Renal cortical epithelial cell (primary cell): Measurements from ENCODE around the gene NTSR2. TPM values are rescaled to one million over a fixed set of nuclear protein-coding genes. Genes with fewer than 3 reads are reported as not detected.

Experiments used
- DNase-seq: peaks from one replicate; pipeline ENCODE4 v3.0.0-alpha.2; 2011; ENCODE audit warnings: low read depth
- total RNA-seq: library from RNA; depleted of rRNA; stranded (reverse); fragments of >200 nt; gene quantifications from 2 replicates; pipeline ENCODE4 v1.2.3, GENCODE V29; 2014

The NTSR2 gene
- total RNA-seq, 1 donor from 2014 or later: not detected

DNA sequence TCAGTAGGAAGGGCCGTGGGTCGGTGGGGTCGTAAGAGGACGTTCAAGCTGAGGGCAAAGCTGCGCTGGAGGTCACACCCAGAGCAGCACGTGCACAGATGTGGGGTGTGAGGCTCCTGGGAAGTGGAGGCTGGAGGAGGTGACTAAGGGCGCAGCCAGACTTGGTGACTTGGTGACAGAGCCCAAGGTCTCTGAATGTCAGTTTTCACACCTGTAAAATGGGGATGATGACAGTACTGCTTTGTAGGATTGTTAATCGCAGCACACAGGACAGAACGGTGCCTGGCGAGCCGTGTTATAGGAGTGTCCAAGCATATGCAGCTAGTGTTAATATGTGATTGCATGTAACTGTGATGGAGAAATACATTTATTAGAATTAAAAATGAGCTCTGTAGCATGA lies 40.8 kb downstream of the NTSR2 start:
- DNase-seq: no peak

DNA sequence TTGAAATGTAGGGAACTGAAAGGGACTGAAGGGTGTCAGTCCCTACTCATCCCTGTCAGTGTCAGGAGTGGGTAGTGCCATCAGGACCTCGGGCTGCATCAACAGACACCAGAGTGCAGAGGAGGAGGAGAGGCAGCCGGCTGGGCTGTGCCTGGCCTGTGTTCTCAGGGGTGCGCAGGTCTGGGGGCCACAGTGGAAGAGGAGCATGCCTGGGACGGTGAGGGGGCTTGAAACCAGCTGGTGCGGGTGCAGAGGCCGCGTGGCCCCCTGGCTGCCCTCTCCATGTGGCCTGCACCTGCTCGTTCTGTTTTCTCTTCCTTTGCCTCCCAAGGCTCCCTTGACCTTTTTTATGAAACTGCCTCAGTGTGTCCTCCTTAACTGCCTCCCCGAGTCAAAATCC lies 41.3 kb downstream of the NTSR2 start:
- no peak for DNase-seq

DNA sequence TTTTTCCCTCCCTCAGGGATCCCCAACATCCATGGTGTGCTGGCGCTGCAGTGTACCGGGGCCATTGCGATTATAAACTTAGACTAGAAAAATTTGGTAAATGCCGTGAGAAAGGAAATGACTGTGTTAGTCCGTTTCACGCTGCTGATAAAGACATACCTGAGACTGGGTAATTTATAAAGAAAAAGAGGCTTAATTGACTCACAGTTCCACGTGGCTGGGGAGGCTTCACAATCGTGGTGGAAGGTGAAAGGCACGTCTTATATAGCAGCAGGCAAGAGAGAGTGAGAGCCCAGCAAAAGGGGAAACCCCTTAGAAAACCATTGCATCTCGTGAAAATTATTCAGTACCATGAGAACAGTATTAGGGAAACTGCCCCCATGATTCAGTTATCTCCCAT lies 44.3 kb downstream of the NTSR2 start:
- DNase-seq: no peak

DNA sequence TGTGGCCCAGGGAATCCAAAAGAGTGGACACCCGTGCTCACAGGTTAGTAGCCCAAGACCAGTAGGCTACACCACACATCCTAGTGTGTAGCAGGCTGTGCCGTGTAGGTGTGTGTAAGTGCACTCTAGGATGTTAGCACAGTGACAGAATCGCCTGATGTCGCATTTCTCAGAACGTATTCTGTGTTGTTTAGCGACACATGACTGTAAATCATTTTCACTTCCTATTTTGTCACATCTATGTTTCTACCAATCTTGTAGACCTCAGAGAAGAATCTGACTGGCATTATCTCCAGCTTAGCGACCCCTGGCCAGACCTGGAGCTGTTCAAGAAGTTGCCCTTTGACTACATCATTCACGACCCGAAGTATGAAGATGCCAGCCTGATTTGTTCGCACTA lies 45.1 kb downstream of the NTSR2 start:
- no peak for DNase-seq

DNA sequence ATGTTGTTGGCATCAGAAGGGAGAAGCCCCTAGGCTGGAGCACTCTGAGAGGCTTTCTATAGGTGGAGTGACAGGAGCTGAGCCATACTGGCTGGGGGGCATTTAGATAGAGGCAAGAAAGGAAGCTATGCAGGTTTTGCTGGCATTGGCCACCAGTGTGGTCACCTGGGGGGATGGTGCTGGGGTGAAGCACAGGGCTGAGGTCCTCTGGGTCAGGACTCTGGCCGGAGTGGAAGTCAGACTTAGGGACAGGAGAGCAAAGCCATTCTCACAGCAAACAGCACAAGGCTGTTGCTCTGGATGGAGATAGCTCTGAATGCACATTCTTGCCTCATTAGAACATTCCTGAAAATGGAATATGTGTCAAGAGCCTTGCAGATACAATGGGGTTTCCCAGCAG lies 47.4 kb downstream of the NTSR2 start:
- DNase-seq: no peak

DNA sequence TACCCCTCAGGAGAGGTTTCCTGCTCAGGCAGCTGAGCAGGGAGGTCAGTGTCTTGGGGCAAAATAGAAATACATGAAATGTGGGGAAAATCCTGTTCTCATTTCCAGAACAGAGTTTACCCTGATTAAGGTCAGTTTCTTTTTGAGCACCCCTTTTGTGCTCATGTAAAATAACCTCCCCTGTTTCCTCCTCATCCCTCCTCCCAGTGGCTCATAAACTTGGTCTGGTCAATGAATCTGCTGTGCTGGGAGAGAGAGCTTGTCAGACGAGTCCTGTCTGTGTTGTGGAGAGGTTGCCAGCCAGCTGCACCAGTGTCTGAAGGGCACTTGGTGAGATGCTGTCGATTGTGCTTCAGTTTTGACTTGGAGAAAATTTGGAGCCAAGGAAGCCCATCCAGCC lies 48.6 kb downstream of the NTSR2 start:
- DNase-seq: no peak

DNA sequence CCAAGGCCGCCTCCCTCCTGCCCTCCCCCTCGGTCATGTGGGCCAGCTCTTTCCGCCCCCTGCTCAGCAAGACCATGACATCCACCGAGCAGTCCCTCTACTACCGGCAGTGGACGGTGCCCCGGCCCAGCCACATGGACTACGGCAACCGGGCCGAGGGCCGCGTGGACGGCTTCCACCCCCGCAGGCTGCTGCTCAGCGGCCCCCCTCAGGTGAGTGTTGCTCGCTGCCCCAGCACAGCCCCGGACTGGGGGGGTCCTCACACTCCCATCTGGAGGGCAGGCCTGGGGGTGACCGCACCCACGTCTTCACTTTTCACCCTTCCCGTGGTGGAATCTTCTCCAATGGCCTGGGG lies 51.3 kb downstream of the NTSR2 start:
- DNase-seq: no peak

DNA sequence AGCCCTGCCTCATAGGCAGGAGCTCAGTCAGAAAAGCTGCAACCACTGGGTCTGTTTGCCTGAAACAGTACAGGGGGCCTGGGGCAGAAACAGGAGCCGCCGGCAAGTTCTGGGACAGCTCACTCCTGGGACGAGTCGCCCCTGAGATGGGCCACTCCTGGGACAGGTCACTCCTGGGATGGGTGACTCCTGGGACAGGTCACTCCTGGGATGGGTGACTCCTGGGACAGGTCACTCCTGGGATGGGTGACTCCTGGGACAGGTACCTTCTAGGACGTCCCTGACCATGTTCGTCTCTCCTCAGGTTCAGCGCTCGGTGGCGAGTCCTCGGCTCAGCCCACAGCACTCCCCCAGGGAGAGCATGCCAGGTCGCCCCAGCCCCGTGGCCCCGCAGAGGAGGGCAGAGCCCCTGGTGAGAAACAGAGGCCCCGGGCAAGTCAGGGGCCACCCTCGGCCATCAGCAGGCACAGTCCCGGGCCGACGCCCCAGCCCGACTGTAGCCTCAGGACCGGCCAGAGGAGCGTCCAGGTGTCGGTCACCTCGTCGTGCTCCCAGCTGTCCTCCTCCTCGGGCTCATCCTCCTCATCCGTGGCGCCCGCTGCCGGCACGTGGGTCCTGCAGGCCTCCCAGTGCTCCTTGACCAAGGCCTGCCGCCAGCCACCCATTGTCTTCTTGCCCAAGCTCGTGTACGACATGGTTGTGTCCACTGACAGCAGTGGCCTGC lies 51.8 kb downstream of the NTSR2 start:
- DNase-seq: no peak

DNA sequence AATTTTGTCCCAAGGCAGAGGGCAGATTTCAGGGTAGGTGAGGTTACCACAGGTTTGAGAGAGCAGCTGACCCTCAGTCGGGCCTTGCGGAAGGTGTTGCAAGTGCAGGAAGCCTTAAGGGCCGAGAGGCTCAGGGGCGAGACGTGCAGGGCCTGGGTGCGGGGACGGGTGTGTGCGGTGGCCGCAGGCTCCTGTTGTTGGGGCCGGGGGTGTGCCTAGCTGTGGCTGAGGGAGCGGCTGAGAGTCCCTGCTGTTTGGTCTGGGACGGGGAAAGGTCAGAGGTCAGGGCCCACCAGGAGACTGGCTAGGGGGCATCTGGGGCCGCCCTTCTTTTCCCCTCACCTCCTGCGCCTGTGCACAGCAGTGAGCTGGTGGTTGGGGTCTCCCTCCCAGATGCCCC lies 52.5 kb downstream of the NTSR2 start:
- DNase-seq: no peak

DNA sequence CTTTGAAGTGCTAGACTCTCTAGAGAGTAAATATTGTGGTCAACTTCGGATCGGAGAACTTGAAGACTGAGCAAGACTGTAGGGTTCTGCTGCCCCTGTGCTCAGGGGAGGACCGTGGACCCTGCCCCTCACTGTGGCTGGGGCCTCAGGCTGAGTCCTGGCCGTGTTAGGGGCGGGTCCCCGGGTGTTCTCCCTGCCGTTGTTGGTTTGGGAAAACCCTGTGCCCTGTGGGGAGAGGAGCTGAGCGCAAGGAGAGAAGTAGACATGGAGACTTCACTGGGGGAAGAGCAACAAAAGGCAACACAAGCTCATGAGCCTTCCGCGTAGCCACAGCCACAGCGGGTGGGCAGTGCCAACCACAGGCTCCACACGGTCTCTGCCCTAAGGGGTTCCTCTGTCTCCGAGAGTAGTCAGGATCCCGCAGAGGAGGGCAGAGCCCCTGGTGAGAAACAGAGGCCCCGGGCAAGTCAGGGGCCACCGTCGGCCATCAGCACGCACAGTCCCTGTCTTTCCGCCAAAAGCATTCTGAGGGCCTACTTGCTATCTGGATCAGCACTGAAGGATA lies 53.1 kb downstream of the NTSR2 start:
- DNase-seq: no peak

DNA sequence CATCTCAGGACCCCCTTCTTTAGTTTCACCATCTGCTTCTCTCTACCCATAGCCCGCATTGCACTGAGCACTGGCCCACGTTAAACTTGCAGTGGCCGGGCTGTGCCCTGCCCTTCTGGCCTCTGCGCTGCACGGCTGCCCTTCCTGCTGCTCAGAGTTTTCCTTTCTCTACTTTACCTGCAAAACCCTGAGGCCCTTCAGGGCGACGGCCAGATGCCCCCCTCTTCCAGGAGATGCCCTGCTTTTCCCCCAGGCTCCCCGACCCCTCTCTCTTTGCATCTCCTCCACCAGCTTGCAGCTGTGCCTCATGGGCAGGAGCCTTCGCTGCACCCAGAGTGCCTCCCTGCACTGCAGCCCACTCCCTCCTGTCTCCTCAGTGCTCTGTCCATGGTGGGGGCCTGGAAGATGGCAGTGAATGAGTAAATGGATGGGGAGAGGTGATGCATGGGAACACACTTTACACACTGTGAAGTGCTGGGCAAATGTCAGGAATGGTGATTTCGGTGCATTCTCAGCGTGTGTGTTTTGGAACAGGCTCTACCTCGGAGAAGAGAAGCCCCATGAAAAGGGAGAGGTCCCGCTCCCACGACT lies 53.8 kb downstream of the NTSR2 start:
- no peak for DNase-seq

DNA sequence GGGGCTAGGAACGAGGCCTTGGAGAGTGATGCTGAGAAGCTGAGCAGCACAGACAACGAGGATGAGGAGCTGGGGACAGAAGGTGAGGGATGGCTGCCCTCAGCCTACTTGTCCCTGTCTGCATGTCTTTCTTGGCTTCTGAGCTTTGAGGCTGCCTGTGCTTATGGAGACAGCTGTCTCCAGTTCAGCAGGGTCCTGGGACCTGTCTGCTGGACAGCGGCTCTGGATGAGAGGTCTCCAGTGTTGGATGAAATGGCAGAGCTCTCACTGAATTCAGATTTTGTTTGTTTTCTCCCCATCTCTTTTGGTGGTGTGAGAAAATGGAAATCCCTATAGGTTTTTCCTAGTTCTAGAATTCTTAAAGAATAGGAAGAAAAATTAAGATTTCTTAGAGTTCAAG lies 54.8 kb downstream of the NTSR2 start:
- DNase-seq: no peak

DNA sequence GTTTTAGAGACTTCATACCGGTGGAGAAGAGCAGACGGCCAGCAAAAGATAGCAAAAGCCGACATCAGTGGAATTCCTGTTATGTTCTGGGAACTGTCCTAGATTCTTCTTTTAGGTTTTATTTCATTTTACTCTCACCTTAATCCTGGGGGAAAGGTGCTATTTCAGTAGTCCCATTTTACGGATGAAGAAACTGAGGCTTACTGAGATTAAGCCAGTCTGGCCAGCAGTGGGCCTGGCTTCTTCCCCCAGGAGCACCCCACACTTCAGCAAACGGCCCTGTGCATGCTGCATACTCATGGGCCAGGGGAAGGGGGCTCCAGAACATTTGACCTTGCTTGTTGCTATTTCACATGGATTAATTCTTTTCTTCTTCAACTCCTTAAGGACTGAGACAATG lies 56.7 kb downstream of the NTSR2 start:
- no peak for DNase-seq

DNA sequence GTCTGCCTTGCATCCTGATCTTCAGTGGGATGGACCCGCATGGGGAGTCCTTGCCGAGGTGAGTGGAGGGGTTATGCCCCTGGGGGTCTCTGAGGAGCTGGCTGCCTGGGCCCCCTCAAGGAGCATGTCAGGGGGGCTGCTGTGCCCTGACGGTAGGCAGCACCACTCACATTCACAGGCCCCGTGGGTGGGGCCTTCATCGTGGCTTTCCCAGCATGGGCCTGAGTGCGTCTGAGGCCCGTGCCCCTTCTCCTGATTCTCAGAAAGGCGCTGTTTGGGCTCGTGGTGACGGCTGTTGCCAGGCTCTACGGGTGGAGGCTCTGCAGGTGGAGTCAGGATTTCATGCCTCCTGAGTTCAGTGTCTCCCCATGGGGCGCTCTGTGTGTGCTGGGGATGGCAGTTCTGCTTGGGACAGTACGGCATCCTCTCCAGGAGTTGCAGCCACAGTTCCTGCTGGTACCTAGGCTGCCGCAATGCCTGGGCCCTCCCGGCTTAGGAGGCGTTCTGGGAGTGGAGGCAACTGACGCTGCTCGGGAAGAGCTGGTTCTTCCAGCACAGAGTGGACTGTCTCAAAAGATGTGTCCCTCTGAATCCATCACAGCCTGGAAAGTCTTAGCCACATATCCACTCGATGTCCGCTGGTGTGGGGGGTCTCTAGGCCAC lies 57.3 kb downstream of the NTSR2 start:
- no peak for DNase-seq

DNA sequence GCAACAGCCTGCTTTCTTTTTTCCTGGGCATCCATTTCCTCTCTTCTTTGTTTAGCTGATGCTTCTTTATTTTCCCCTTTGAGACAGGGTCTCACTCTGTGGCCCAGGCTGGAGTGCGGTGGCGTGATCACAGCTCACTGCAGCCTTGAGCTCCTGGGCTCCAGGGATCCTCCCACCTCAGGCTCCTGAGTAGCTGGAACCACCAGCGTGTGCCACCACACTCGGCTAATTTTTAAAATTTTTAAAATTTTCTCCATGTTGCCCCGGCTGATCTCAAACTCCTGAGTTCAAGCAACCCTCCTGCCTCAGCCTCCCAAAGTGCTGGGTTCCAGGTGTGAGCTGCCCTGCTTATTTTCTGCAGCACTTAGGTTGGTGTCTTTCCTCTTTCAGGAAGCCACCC lies 58.7 kb downstream of the NTSR2 start:
- no peak for DNase-seq

DNA sequence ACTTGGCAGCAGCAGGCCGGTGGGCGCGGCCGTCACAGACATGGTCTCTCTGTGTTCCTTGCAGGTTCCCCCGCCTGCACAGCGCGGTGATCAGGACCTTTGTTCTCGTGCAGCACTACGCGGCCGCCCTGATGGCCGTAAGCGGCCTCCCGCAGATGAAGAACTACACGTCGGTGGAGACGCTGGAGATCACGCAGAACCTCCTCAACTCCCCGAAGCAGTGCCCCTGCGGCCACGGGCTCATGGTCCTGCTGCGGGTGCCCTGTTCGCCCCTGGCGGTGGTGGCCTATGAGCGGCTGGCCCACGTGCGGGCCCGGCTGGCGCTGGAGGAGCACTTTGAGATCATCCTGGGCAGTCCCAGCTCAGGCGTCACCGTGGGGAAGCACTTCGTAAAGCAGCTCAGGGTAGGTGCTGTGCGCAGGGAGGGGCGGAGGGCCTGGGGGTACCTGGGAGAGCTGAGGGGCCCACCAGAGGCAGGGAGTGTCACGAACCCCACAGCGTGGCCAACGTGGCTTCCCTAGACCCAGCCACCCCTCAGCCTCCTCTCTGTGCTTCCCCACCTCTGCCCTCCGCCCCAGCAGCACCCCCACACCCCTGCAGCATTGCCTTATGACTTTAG lies 59.3 kb downstream of the NTSR2 start:
- no peak for DNase-seq

Other genes with a start within 250 kb of the NTSR2 start
- gene E2F6, start 204.0 kb downstream of the NTSR2 start, total RNA-seq: 11.8 and 12.5 TPM in 2 replicates
- 0.25 TPM in 1 of 2 replicates, not detected in the other for gene GREB1, start 136.2 kb downstream of the NTSR2 start, total RNA-seq
- 33.8 and 39.9 TPM in 2 replicates for gene LPIN1, start 76.4 kb upstream of the NTSR2 start, total RNA-seq